ENCODE data around the gene CDKAL1.

Gene CDKAL1

GRCh38 chr6:21277601-21278374, 743.5 kb downstream of the CDKAL1 start:
- DNase-seq = no peak

- no peak for DNase-seq
Observed at GRCh38 chr6:21278375-21278745, 744.1 kb downstream of the CDKAL1 start.

GRCh38 chr6:21279619-21280018, 745.4 kb downstream of the CDKAL1 start:
- DNase-seq = no peak

- DNase-seq = no peak
Observed at GRCh38 chr6:21281366-21281765, 747.1 kb downstream of the CDKAL1 start.

Data from NCI-H510A (cell line).